ENCODE results near the gene WWOX.

The WWOX gene

DNA sequence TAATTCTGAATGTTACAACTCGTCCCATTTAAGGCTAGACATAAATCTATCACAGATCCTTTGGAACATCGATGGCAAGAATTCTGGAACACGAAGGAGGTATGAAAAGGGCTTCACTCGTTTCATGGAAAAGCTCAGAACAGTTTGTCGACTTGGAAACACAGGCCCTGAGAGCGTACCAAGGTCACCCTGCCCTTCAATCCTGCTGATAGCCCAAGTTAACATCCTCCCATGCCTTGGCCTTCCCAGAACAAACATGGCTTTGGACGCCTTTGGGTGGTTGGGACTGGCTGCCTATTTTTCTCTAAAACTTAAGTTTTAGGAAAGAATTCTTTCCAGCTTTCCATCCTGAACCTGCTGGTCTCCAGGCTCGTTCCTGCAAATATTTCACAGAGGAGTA, 1105.0 kb downstream of the WWOX start:
- Histone ChIP-seq H3K9me3 (ENCODE audit: insufficient read depth, low read length) (no peaks in the 10 kb centered on the region), H3K4me3 (ENCODE audit: insufficient read length, low read depth) (no peak overlapping the region), H3K36me3 (ENCODE audit: insufficient read depth, insufficient read length, low read length) (no peaks in the 10 kb centered on the region), H3K9ac (ENCODE audit: insufficient read length, low read depth) (no peak overlapping the region), H3K4me1 (ENCODE audit: insufficient read depth, insufficient read length) (no peaks in the 10 kb centered on the region), H3K27me3 (ENCODE audit: insufficient read depth, insufficient read length) (no peaks in the 10 kb centered on the region)
- DNase-seq (ENCODE audit: low read depth, low spot score): no peak
- TF ChIP-seq YY1 (IDR thresholded peaks at IDR 0.05; ENCODE audit: insufficient read depth, insufficient read length) (no peak), ZNF274 (IDR thresholded peaks at IDR 0.05; ENCODE audit: low read depth, low read length) (no peak), SUZ12 (IDR thresholded peaks at IDR 0.05; ENCODE audit: extremely low read depth, insufficient read depth, insufficient read length) (no peak)

GRCh38 chr16:79206889-79207288, 1107.4 kb downstream of the WWOX start:
- H3K9ac ChIP-seq (ENCODE audit: insufficient read length, low read depth): no peak overlapping the region
- H3K27me3 ChIP-seq (ENCODE audit: insufficient read depth, insufficient read length): no peaks in the 10 kb centered on the region
- no peaks in the 10 kb centered on the region for H3K4me1 ChIP-seq (ENCODE audit: insufficient read depth, insufficient read length)
- TF ChIP-seq YY1 (IDR thresholded peaks at IDR 0.05; ENCODE audit: insufficient read depth, insufficient read length): no peak
- no peak for DNase-seq (ENCODE audit: low read depth, low spot score)
- H3K4me3 ChIP-seq (ENCODE audit: insufficient read length, low read depth): no peak overlapping the region
- H3K36me3 ChIP-seq (ENCODE audit: insufficient read depth, insufficient read length, low read length): no peaks in the 10 kb centered on the region
- no peaks in the 10 kb centered on the region for H3K9me3 ChIP-seq (ENCODE audit: insufficient read depth, low read length)

- TF ChIP-seq ZNF274 (IDR thresholded peaks at IDR 0.05; ENCODE audit: low read depth, low read length): no peak
- no peak for TF ChIP-seq YY1 (IDR thresholded peaks at IDR 0.05; ENCODE audit: insufficient read depth, insufficient read length)
- no peak for TF ChIP-seq SUZ12 (IDR thresholded peaks at IDR 0.05; ENCODE audit: extremely low read depth, insufficient read depth, insufficient read length)
- Histone ChIP-seq H3K36me3 (ENCODE audit: insufficient read depth, insufficient read length, low read length) (no peaks in the 10 kb centered on the region), H3K9ac (ENCODE audit: insufficient read length, low read depth) (no peak overlapping the region), H3K27me3 (ENCODE audit: insufficient read depth, insufficient read length) (no peaks in the 10 kb centered on the region), H3K4me1 (ENCODE audit: insufficient read depth, insufficient read length) (peaks cover 3% of the 10 kb centered on the region), H3K4me3 (ENCODE audit: insufficient read length, low read depth) (no peak overlapping the region), H3K9me3 (ENCODE audit: insufficient read depth, low read length) (peaks cover 6% of the 10 kb centered on the region; the same call in 1 of the 2 replicates)
- no peak for DNase-seq (ENCODE audit: low read depth, low spot score)
These were observed 1109.9 kb downstream of the WWOX start for GRCh38 chr16:79209308-79209707.

- H3K4me3 ChIP-seq (ENCODE audit: insufficient read length, low read depth): no peak overlapping the region
- no peaks in the 10 kb centered on the region for H3K27me3 ChIP-seq (ENCODE audit: insufficient read depth, insufficient read length)
- no peak for DNase-seq (ENCODE audit: low read depth, low spot score)
- H3K36me3 ChIP-seq (ENCODE audit: insufficient read depth, insufficient read length, low read length): no peaks in the 10 kb centered on the region
- H3K9ac ChIP-seq (ENCODE audit: insufficient read length, low read depth): no peak overlapping the region
- peaks cover 10% of the 10 kb centered on the region for H3K9me3 ChIP-seq (ENCODE audit: insufficient read depth, low read length)
- peaks cover 3% of the 10 kb centered on the region for H3K4me1 ChIP-seq (ENCODE audit: insufficient read depth, insufficient read length)
- TF ChIP-seq ZNF274 (IDR thresholded peaks at IDR 0.05; ENCODE audit: low read depth, low read length) (no peak), YY1 (IDR thresholded peaks at IDR 0.05; ENCODE audit: insufficient read depth, insufficient read length) (no peak), SUZ12 (IDR thresholded peaks at IDR 0.05; ENCODE audit: extremely low read depth, insufficient read depth, insufficient read length) (no peak)
These were observed 1111.2 kb downstream of the WWOX start for GRCh38 chr16:79210607-79211006.

- Histone ChIP-seq H3K36me3 (ENCODE audit: insufficient read depth, insufficient read length, low read length) (no peaks in the 10 kb centered on the region), H3K4me3 (ENCODE audit: insufficient read length, low read depth) (no peak overlapping the region), H3K4me1 (ENCODE audit: insufficient read depth, insufficient read length) (peaks cover 3% of the 10 kb centered on the region), H3K27me3 (ENCODE audit: insufficient read depth, insufficient read length) (no peaks in the 10 kb centered on the region), H3K9me3 (ENCODE audit: insufficient read depth, low read length) (peaks cover 18% of the 10 kb centered on the region), H3K9ac (ENCODE audit: insufficient read length, low read depth) (no peak overlapping the region)
- no peak for DNase-seq (ENCODE audit: low read depth, low spot score)
- no peak for TF ChIP-seq SUZ12 (IDR thresholded peaks at IDR 0.05; ENCODE audit: extremely low read depth, insufficient read depth, insufficient read length)
- TF ChIP-seq YY1 (IDR thresholded peaks at IDR 0.05; ENCODE audit: insufficient read depth, insufficient read length): no peak
- TF ChIP-seq ZNF274 (IDR thresholded peaks at IDR 0.05; ENCODE audit: low read depth, low read length): no peak
These were observed 1112.1 kb downstream of the WWOX start for GRCh38 chr16:79211586-79211985.

DNA sequence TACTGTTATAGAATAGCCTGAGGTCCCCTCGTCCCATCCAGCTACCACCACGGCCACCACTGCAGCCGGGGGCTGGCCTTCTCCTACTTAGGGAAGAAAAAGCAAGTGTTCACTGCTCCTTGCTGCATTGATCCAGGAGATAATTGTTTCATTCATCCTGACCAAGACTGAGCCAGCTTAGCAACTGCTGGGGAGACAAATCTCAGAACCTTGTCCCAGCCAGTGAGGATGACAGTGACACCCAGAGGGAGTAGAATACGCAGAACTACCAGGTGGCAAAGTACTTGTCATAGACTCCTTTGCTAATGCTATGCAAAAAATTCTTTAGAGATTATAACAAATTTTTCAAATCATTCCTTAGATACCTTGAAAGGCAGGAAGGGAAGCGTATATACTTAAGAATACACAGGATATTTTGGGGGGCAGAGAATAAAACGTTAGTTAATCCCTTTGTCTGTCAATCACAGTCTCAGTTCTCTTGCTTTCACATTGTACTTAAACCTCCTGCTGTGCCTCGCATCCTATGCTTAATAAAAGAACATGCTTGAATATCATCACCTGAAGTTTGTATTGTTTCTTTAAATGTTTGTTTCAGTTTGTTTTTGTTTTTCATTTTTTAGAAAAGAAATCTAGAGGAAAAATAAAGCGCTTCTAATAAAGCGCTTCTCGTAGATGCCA, 1112.8 kb downstream of the WWOX start:
- Histone ChIP-seq H3K9ac (ENCODE audit: insufficient read length, low read depth) (no peak overlapping the region), H3K9me3 (ENCODE audit: insufficient read depth, low read length) (peaks cover 18% of the 10 kb centered on the region), H3K4me3 (ENCODE audit: insufficient read length, low read depth) (no peak overlapping the region), H3K36me3 (ENCODE audit: insufficient read depth, insufficient read length, low read length) (no peaks in the 10 kb centered on the region), H3K4me1 (ENCODE audit: insufficient read depth, insufficient read length) (peaks cover 3% of the 10 kb centered on the region), H3K27me3 (ENCODE audit: insufficient read depth, insufficient read length) (no peaks in the 10 kb centered on the region)
- TF ChIP-seq YY1 (IDR thresholded peaks at IDR 0.05; ENCODE audit: insufficient read depth, insufficient read length): no peak
- DNase-seq (ENCODE audit: low read depth, low spot score): no peak

GRCh38 chr16:79213214-79213613, 1113.8 kb downstream of the WWOX start:
- H3K4me1 ChIP-seq (ENCODE audit: insufficient read depth, insufficient read length): peaks cover 3% of the 10 kb centered on the region
- peaks cover 18% of the 10 kb centered on the region for H3K9me3 ChIP-seq (ENCODE audit: insufficient read depth, low read length)
- H3K27me3 ChIP-seq (ENCODE audit: insufficient read depth, insufficient read length): no peaks in the 10 kb centered on the region
- H3K36me3 ChIP-seq (ENCODE audit: insufficient read depth, insufficient read length, low read length): no peaks in the 10 kb centered on the region
- DNase-seq (ENCODE audit: low read depth, low spot score): no peak
- no peak overlapping the region for H3K4me3 ChIP-seq (ENCODE audit: insufficient read length, low read depth)
- H3K9ac ChIP-seq (ENCODE audit: insufficient read length, low read depth): no peak overlapping the region
- no peak for TF ChIP-seq ZNF274 (IDR thresholded peaks at IDR 0.05; ENCODE audit: low read depth, low read length)
- TF ChIP-seq SUZ12 (IDR thresholded peaks at IDR 0.05; ENCODE audit: extremely low read depth, insufficient read depth, insufficient read length): no peak
- no peak for TF ChIP-seq YY1 (IDR thresholded peaks at IDR 0.05; ENCODE audit: insufficient read depth, insufficient read length)

All from NT2/D1 (cell line).